SK-N-MC (cell line): ENCODE results near the gene DOCK1.

Source experiments
- DNase-seq: peaks from one replicate; pipeline ENCODE4 v3.0.0-alpha.2; 2011; ENCODE audit warnings: low read depth, low spot score
- H3K27ac ChIP-seq: fragments of 200-600 bp; sonication (generic); 2 replicates; pipeline ENCODE4 v1.5.1; 2016; ENCODE audit warnings: mixed run types
- H3K36me3 ChIP-seq: fragments of 200-600 bp; sonication (generic); 2 replicates; pipeline ENCODE4 v1.6.1; 2017; ENCODE audit warnings: antibody characterized with exemption, low read length, mixed read lengths; ENCODE audit not compliant: insufficient read depth
- H3K4me3 ChIP-seq: fragments of 200-600 bp; sonication (generic); 2 replicates; pipeline ENCODE4 v1.5.1; 2016
- H3K9ac ChIP-seq: fragments of 200-600 bp; sonication (generic); 2 replicates; pipeline ENCODE4 v1.8.0; 2017; ENCODE audit warnings: mixed run types, mixed read lengths; ENCODE audit not compliant: insufficient read length
- H3K9me3 ChIP-seq: fragments of 200-600 bp; sonication (generic); 2 replicates; pipeline ENCODE4 v1.6.1; 2017; ENCODE audit warnings: low read depth, mild to moderate bottlenecking, antibody characterized with exemption, low read length, moderate library complexity, mixed read lengths
- EZH2 ChIP-seq: fragments of 200-600 bp; sonication (generic); IDR thresholded peaks from one replicate; pipeline ENCODE4 v1.6.1; 2017; ENCODE audit warnings: antibody characterized with exemption
- FOXP2 ChIP-seq: optimal IDR thresholded peaks from 2 replicates; pipeline ENCODE3; 2011; ENCODE audit warnings: mild to moderate bottlenecking, moderate library complexity; ENCODE audit not compliant: insufficient read depth; ENCODE audit errors: extremely low read length, control extremely low read depth
- POLR2AphosphoS5 ChIP-seq: IDR thresholded peaks from 2 replicates; pipeline ENCODE4 v1.6.1; 2012; ENCODE audit warnings: mild to moderate bottlenecking, low read depth, low read length, borderline replicate concordance

Gene DOCK1

GRCh38 chr10:127168261-127168660, 263.0 kb downstream of the DOCK1 start:
- H3K27ac ChIP-seq: no peak overlapping the region

DNA sequence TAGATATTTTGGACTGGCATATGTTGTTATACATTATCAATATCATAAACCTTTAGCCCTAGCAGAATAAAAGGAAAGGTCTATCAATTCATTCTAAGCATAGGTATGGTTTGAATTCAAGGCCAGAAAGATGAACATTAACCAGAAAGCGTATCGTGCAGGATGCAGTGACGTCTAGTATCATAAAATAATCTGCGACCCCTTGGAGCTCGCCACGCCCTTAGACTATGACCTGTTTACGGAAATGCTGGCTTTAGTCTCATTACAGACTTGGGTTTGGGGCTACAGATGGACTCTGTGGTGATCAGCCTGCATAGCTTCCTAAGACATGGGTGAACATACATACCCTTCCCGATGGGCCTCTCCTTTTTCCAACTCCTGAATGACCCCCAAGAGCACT, 269.6 kb downstream of the DOCK1 start:
- Histone ChIP-seq H3K36me3 (no peaks in the 10 kb centered on the region), H3K4me3 (no peak overlapping the region), H3K27ac (no peak overlapping the region), H3K9me3 (no peaks in the 10 kb centered on the region), H3K9ac (no peak overlapping the region)
- DNase-seq: no peak
- no peak for TF ChIP-seq FOXP2
- TF ChIP-seq POLR2AphosphoS5: no peak
- no peak for TF ChIP-seq EZH2

More at GRCh38 chr10:127168261-127168660, 263.0 kb downstream of the DOCK1 start:
- no peak overlapping the region for H3K9ac ChIP-seq
- H3K4me3 ChIP-seq: no peak overlapping the region
- H3K36me3 ChIP-seq: no peaks in the 10 kb centered on the region
- DNase-seq: no peak
- no peaks in the 10 kb centered on the region for H3K9me3 ChIP-seq
- TF ChIP-seq EZH2 (no peak), POLR2AphosphoS5 (no peak)

GRCh38 chr10:127175357-127176110, 270.3 kb downstream of the DOCK1 start:
- no peak overlapping the region for H3K4me3 ChIP-seq
- no peaks in the 10 kb centered on the region for H3K9me3 ChIP-seq
- TF ChIP-seq POLR2AphosphoS5 (no peak), EZH2 (no peak), FOXP2 (no peak)
- DNase-seq: no peak
- no peak overlapping the region for H3K9ac ChIP-seq
- H3K36me3 ChIP-seq: no peaks in the 10 kb centered on the region
- H3K27ac ChIP-seq: no peak overlapping the region

- Histone ChIP-seq H3K27ac (no peak overlapping the region), H3K9me3 (no peaks in the 10 kb centered on the region), H3K36me3 (no peaks in the 10 kb centered on the region), H3K4me3 (no peak overlapping the region), H3K9ac (no peak overlapping the region)
- DNase-seq: no peak
- TF ChIP-seq EZH2 (no peak), POLR2AphosphoS5 (no peak), FOXP2 (no peak)
These were observed 271.4 kb downstream of the DOCK1 start for GRCh38 chr10:127176649-127177048.

DNA sequence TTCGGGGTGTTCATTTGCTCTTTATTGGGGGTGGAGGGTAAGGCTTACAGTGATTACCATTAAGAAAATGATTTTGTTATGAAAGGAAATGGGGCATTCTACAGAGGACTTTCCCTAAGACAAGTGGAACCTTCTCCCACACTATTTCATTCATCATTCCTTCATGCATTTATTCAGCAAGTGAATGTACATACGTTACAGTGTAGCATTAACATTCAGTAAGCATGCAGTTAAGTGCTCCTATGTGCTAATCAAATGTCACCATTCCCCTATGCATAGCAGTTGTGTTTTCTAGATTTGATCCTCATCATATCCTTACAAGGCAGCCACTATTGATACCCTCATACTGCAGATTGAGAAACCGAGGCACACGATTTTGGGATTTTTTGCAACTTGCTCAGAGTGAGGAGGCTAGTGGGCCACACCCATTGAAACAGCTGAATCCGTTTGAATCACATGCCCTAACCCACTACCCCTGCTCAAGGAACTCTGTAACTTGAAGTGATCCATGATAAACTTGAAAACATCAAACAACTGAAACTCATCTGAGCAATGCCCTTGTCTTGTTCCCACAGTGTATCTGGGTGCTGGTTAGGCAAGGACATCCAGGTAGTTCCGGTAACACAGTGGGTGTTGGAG, 274.5 kb downstream of the DOCK1 start:
- TF ChIP-seq POLR2AphosphoS5 (no peak), FOXP2 (no peak), EZH2 (no peak)
- Histone ChIP-seq H3K9me3 (no peaks in the 10 kb centered on the region), H3K36me3 (no peaks in the 10 kb centered on the region), H3K9ac (no peak overlapping the region), H3K27ac (no peak overlapping the region), H3K4me3 (no peak overlapping the region)
- DNase-seq: no peak

DNA sequence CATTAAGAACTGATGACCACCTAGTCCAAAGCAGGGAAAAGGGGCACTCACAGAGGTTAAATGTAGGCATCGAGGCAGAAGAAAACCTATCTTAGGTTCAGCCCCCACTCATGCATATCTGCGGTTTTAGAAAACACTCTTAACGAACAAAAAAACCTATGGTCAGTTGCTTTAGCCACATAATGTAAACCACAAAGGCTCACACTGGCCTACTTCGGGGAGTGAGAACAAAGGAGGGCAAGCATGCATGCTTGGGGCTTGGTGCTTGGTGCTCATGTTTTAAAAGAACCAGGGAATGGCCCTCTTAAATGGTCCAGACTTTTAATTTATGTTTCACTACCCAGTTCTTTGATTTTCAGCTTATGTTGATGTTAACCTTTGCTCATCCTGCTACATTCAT, 276.9 kb downstream of the DOCK1 start:
- no peak overlapping the region for H3K9ac ChIP-seq
- no peak overlapping the region for H3K27ac ChIP-seq
- no peaks in the 10 kb centered on the region for H3K36me3 ChIP-seq
- H3K4me3 ChIP-seq: no peak overlapping the region
- no peaks in the 10 kb centered on the region for H3K9me3 ChIP-seq
- DNase-seq: no peak
- TF ChIP-seq FOXP2: no peak
- TF ChIP-seq EZH2: no peak
- TF ChIP-seq POLR2AphosphoS5: no peak

- DNase-seq: no peak
- TF ChIP-seq EZH2 (no peak), FOXP2 (no peak), POLR2AphosphoS5 (no peak)
- Histone ChIP-seq H3K27ac (no peak overlapping the region), H3K9ac (no peak overlapping the region), H3K4me3 (no peak overlapping the region), H3K9me3 (no peaks in the 10 kb centered on the region), H3K36me3 (no peaks in the 10 kb centered on the region)
These were observed 279.4 kb downstream of the DOCK1 start for GRCh38 chr10:127184582-127184981.

- Histone ChIP-seq H3K9me3 (no peaks in the 10 kb centered on the region), H3K9ac (no peak overlapping the region), H3K36me3 (no peaks in the 10 kb centered on the region), H3K4me3 (no peak overlapping the region), H3K27ac (no peak overlapping the region)
- no peak for TF ChIP-seq FOXP2
- no peak for TF ChIP-seq POLR2AphosphoS5
- no peak for TF ChIP-seq EZH2
- DNase-seq: no peak
These were observed 281.6 kb downstream of the DOCK1 start for GRCh38 chr10:127186813-127187212.

DNA sequence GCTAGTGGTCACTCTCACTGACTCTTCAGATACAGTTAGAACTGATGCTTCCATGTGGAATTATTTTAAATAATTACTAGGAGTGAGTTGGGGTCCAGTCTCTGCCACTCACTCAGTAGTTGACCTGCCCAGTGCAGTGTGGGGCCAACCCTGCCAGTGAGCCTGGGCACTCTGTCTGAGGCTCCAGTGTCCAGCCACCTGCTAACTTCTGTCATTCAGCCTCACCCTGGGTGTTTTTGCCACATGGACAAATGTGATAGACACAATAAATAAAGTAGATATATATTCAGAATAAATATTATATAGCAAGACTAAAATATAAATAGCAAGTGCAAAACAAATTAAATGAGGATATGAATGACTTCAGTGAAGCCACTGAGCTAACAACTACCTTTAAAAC, 284.0 kb downstream of the DOCK1 start:
- TF ChIP-seq FOXP2 (no peak), POLR2AphosphoS5 (no peak), EZH2 (no peak)
- no peaks in the 10 kb centered on the region for H3K36me3 ChIP-seq
- no peaks in the 10 kb centered on the region for H3K9me3 ChIP-seq
- H3K27ac ChIP-seq: no peak overlapping the region
- DNase-seq: no peak
- H3K9ac ChIP-seq: no peak overlapping the region
- no peak overlapping the region for H3K4me3 ChIP-seq
